ENCODE measurements around the gene RPRD1A.

Gene RPRD1A

GRCh38 chr18:36031903-36032302, 35.5 kb downstream of the RPRD1A start:
- no peak for DNase-seq (ENCODE audit: low read depth in 2 of 3, low spot score in 1 of 3)

GRCh38 chr18:36031407-36031806, 36.0 kb downstream of the RPRD1A start:
- DNase-seq (ENCODE audit: low read depth in 2 of 3, low spot score in 1 of 3) = no peak

GRCh38 chr18:36028859-36029258, 38.5 kb downstream of the RPRD1A start:
- DNase-seq (ENCODE audit: low read depth in 2 of 3, low spot score in 1 of 3) = no peak

- DNase-seq (ENCODE audit: low read depth in 2 of 3, low spot score in 1 of 3) = no peak
Observed at GRCh38 chr18:36025025-36025424, 42.3 kb downstream of the RPRD1A start.

- DNase-seq (ENCODE audit: low read depth in 2 of 3, low spot score in 1 of 3) = peak in 1 of 3 donors; percentile 2
Observed at GRCh38 chr18:36024241-36024640, 43.1 kb downstream of the RPRD1A start.

- DNase-seq (ENCODE audit: low read depth in 2 of 3, low spot score in 1 of 3) = no peak
Observed at GRCh38 chr18:36023336-36023735, 44.0 kb downstream of the RPRD1A start.

GRCh38 chr18:36020174-36020711, 47.1 kb downstream of the RPRD1A start:
- DNase-seq (ENCODE audit: low read depth in 2 of 3, low spot score in 1 of 3) = no peak

GRCh38 chr18:36017232-36017631, 50.1 kb downstream of the RPRD1A start:
- DNase-seq (ENCODE audit: low read depth in 2 of 3, low spot score in 1 of 3) = no peak

- DNase-seq (ENCODE audit: low read depth in 2 of 3, low spot score in 1 of 3) = no peak
Observed at GRCh38 chr18:36015629-36016028, 51.7 kb downstream of the RPRD1A start.

GRCh38 chr18:36012891-36013290, 54.5 kb downstream of the RPRD1A start:
- DNase-seq (ENCODE audit: low read depth in 2 of 3, low spot score in 1 of 3) = no peak

- no peak for DNase-seq (ENCODE audit: low read depth in 2 of 3, low spot score in 1 of 3)
Observed at GRCh38 chr18:36009214-36009613, 58.1 kb downstream of the RPRD1A start.

GRCh38 chr18:36006997-36007396, 60.4 kb downstream of the RPRD1A start:
- no peak for DNase-seq (ENCODE audit: low read depth in 2 of 3, low spot score in 1 of 3)

- DNase-seq (ENCODE audit: low read depth in 2 of 3, low spot score in 1 of 3) = no peak
Observed at GRCh38 chr18:35999925-36000324, 67.4 kb downstream of the RPRD1A start.

- no peak for DNase-seq (ENCODE audit: low read depth in 2 of 3, low spot score in 1 of 3)
Observed at GRCh38 chr18:35998967-35999366, 68.4 kb downstream of the RPRD1A start.

- no peak for DNase-seq (ENCODE audit: low read depth in 2 of 3, low spot score in 1 of 3)
Observed at GRCh38 chr18:35993013-35993412, 74.3 kb downstream of the RPRD1A start.

GRCh38 chr18:35991696-35992095, 75.7 kb downstream of the RPRD1A start:
- DNase-seq (ENCODE audit: low read depth in 2 of 3, low spot score in 1 of 3) = no peak

GRCh38 chr18:35983818-35984217, 83.5 kb downstream of the RPRD1A start:
- no peak for DNase-seq (ENCODE audit: low read depth in 2 of 3, low spot score in 1 of 3)

- DNase-seq (ENCODE audit: low read depth in 2 of 3, low spot score in 1 of 3) = no peak
Observed at GRCh38 chr18:35983147-35983546, 84.2 kb downstream of the RPRD1A start.

GRCh38 chr18:35982409-35983114, 84.8 kb downstream of the RPRD1A start:
- DNase-seq (ENCODE audit: low read depth in 2 of 3, low spot score in 1 of 3) = no peak

- DNase-seq (ENCODE audit: low read depth in 2 of 3, low spot score in 1 of 3) = no peak
Observed at GRCh38 chr18:35979112-35979511, 88.2 kb downstream of the RPRD1A start.

- DNase-seq (ENCODE audit: low read depth in 2 of 3, low spot score in 1 of 3) = no peak
Observed at GRCh38 chr18:35974181-35974580, 93.2 kb downstream of the RPRD1A start.

- DNase-seq (ENCODE audit: low read depth in 2 of 3, low spot score in 1 of 3) = no peak
Observed at GRCh38 chr18:35973650-35974049, 93.7 kb downstream of the RPRD1A start.

Measured in stimulated activated CD4-positive, alpha-beta T cell treated with anti-CD3 and anti-CD28 coated beads, Interleukin-12 subunit alpha, Interleukin-12 subunit beta, amount 100 ng/mL, for 48 hours (primary cell).